D341Med (cell line): Measurements from ENCODE around the gene PODXL.
"Not testable (repeated sequence)": the region's sequence is repeated elsewhere in the genome, so short reads cannot be mapped to it uniquely, and the experiment has no call there.

ENCODE experiments used
- DNase-seq: peaks from one replicate; pipeline ENCODE4 v3.0.0; 2012; ENCODE audit warnings: low spot score

The PODXL gene

DNA sequence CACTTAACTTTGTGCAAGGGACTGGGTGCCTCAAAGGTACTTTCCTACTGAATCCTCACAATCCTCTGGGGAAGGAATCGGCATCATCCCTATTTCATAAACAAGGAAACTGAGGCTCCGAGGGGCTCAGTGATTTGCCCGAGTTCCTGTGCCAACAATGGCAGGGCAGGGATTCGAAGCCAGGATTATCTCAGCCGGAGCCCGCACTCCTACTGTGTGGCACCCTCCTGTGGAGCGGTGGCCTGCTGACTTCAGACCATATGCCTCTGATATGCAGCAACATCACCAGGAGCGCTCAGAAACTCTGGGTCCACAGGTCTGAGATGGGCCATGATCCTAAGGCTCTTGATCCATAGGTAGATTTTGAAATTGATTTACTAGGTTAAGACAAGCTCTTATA is 46.6 kb downstream of the PODXL start:
- DNase-seq: no peak

DNA sequence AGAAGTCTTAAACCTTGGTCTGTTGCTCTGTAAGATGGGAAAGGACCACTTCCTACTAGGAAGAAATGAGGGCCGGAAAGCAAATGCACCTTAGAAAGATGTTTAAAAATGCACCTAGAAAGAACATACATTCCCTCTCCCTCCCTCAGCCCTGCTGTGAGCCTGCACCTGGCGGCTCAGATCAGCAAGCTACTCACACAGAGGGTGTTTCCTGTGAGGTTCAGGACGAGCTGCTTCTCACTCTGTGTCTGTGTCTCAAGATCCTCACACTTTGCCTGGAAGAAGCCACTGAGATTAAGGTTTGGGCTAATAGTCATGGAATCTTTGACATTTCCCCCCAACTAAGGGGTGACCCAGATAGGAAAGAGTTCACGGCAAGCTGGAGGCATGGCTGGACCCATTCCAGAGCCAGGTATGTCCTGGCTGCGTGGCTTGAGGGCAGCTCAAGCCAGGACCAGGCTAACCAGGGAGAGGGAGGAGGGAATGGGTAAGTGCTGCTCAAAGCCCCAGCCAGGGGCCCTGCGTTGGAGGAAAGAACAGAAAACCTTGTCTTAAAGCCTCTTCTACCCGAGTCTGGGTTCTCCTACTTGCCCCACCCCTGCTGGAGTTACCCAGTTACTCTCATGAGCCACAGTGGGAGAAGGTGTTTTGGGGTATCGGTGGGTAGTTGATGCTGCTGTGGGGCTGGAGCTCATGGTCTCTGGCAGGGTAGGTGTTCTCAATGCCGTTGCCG is 47.5 kb downstream of the PODXL start:
- DNase-seq: no peak

DNA sequence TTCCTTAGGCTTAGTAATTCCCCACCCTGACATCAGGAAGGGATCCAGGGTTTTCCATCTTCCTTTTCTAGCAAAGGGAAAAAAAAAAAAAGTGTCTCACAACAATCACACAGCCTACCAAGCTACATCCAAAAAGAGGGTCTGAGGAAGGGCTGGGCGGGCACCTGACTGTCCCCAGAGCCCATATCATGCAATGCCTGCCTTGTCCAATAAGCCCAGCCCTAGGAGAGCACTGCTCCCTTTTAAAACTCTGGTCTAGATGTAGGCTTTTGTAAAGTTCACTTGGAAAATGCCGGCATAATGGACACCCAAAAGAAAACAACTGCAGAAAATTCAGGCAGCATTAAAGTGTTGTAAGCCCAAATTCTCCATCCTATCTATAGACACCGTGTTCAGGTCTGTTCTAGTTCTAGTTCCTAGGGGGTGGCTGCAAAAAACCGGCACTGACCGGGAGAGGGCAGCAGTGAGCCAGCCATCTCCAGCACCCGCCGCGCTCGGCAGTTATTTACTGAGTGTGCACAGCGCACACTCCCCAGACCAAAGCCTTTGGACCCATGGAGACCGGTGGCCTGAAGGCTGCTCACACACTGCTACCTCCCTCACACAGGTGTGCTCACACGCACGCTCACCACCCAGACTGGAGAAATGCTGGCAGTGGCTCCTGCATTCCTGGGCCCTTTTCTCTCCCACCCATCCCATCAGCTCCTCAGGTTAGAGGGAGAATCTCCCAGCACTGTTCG is 48.7 kb downstream of the PODXL start:
- peak; percentile 83 for DNase-seq

DNA sequence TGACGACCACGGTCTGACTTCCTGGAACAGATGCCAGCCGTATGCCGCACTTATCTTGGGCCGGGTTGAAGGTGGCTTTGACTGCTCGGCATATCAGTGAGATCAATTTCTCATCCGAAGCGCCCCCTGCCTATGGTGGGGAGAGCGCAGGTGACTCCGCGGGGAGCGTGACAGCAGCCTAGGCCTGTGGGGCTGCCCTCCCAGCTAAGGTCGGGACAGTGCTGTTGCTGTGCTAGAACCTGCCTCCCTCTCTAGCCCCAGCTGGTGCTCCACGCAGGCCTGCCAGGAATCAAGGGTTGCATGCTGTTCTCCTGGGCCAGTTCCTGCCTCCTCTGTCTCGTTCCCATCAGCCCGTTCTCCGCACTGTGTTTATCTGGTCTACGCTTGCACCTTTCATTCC is 49.8 kb downstream of the PODXL start:
- no peak for DNase-seq

DNA sequence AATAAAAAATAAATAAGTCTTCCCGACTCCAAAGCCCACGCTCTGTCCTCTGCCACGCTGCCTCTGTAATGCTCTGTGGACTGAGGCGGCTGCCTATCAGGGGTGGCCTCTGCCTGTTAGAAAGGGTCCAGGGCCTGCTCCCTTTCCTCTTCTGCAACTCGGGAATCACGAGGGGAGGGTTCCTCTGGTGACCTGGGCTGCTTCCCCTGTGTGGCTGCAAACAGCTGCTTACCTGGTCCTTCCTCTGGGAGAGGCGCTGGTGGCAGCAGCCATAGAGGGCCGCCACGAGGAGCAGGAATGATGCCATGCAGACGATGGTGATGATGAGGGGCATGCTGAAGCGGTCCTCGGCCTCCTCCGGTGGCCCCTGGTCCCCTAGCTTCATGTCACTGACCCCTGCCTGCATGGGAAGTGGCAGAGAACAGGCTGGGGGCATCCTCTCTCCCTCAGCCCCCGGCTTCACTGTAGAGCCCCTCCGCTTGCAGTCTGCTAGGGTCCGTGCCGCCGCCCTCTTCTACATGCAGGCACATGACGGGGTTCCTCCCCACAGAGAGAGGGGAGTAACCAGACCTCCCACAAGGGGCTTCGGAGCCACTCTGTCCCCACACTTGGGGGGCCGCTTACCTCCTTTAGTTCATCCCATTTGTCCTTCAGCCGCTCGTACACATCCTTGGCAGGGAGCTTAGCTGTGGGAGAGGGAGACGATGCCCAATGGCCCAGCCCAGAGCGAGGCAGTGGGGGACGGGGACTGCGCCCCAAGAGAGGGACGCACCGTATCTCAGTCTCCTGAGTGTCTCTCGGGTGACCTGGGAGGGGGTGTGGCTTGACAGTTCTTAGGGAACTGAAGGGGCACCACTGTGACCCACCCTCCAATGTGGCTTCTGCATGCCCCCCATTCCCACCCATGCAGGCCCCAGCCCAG is 50.5 kb downstream of the PODXL start:
- no peak for DNase-seq

DNA sequence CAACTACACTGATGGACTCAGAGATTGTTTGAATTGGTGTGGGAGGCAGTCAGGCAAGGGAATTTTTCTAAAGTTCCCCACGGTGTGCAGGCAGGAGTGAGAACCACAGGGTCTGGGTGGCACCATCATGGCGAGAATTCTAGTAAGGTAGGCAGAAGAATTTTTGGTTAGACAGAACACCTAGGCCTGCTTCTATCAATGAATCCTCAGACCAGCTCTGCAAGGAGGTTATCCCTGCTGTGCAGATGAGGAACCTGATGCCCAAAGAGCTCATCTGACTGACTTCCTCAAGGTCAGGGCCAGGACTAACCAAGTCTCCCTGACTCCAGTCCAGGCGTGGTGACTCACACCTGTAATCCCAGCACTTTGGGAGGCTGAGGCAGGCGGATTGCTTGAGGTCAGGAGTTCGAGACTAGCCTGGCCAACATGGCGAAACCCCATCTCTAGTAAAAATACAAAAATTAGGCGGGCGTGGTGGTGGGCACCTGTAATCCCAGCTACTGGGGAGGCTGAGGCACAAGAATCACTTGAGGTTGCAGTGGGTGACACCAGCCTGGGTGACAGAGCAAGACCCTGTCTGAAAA is 51.3 kb downstream of the PODXL start:
- DNase-seq: not testable (repeated sequence)

DNA sequence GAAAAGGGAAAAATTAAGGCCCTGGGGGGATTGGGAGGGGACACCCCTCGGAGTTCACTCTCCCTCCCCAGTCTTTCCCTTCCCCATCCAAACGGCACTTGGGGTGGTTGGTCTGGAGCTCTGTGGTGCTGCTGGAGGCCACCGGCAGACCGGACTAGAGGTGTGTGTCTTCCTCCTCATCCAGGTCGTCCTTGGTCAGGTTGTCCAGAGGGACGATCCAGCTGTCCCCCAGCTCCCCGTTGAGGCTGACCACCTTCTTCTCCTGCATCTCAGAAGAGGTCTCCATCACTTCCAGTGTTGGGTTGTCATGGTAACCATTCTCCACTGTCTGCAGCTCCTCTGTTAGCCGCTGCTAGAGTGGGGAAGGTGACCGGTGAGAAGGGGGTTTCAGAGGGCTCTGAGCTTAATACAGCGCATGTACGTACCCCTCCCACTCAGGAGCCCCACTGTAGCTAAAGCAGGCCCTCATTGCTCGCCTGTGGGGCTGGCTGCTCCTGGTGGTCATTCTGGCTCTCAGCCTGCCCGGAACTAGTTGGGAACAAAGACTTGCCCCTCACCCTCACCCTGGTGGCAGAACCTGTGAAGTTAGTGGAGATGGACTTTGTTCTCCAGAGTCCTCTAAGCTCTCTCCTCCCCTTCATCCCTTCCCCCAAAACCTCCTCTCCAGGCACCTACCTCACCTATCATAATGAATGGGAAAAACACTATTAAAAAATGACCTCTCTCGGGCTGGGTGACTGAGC is 52.1 kb downstream of the PODXL start:
- DNase-seq: no peak

DNA sequence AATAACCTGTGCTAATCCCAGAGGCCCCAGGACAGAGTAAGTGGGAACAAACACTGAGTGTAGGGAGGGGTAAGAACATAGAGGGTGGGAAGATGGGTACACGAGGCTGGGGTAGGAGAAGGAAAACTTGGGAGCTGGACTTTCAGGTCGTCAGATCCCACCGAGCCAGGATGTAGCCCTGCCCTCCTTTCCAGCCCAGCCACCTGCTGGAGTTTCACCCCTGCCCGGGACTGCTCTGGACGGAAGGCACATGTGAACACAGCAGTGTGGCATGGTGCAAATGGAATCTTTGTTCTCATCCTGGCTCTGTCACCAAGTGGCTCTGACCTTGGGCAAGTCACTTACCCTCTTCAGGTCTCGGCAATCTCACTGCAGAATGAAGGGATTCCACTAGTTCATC is 52.8 kb downstream of the PODXL start:
- no peak for DNase-seq

DNA sequence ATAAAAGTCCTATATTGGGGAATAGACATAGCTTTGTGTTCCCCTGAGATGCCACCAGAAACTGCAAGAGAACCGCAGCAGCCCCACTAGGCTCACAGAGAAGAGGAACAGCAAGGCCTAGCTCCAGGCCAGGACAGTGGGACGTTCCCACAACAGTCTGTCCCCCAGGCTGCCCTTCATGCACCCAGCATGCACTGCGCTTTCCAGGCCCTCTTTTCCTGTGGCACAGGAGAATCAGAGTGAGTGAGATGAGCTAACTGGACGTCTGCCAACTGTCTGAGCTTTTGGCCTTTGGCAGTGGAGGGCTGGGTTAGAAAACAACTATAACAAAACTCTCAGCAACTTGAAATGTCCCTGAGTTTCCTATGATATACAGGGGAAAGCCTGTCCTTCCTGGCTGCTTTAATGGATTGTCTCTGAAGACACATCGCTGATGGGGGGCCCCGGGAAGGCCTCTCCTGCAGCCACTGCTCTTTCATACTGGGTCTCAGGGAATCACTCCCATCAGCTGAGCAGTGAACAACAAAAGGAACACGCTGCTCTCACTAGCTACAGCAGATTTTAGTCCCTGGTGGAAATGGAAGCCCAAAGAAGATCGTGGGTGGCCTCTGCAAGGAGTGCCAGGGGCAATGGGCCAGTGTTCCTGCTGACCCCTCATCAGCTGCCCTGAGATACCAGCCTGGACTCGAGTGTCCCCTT is 53.5 kb downstream of the PODXL start:
- peak; percentile 43 for DNase-seq

DNA sequence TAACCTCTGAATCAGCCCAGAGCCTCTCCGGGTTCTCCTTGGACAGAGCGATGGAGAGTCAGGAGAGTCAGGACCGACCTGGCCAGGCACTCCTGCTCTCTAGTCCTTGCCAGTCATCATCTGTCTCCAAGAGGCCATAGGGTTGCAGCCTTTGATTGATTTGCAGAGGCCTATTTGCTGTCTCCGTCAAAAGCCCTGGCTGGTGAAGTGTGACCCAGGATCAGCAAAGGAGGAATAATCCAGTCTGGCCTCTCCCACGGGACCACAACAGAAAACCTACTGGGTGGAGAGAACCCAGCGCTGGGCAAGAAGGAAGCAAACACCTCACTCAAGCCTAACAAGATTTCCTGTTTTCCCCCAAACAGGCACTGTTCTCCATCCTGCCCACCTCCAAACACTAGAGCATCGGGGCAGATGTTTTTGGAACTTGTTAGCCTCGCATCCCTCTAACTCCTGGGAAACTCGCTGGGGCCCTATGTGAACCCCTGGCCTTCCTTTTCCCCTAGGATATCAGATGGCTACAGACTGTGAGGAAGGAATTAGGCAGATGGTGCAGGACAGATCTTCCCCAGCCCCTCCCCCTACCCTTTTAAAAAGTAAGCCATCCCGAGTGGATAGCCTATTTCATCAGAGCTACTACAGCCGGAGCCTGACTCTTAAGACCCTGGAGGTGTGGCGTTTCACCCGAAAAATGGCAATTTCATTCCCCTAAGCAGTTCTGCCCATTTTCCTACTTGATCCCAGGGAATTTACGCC is 54.3 kb downstream of the PODXL start:
- peak; percentile 69 for DNase-seq

DNA sequence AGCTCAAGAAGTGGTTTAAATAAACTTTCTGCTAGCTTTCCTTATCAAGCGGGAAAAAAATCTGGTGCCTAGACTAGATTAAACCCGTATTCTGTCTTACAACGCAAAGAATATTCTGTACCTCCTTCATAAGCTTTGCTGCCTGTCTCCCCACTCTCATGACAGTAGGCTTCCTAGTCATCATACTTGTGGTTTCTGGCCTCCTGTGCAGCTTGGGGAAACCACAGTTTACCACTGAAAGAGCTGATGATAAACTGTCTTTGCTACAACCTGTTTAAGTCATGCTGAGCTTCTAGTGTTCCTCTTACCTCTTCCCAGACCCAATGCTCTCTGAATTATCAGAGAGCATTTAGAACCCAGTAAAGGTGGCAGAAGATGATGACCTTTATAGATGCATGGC is 55.0 kb downstream of the PODXL start:
- DNase-seq: no peak

DNA sequence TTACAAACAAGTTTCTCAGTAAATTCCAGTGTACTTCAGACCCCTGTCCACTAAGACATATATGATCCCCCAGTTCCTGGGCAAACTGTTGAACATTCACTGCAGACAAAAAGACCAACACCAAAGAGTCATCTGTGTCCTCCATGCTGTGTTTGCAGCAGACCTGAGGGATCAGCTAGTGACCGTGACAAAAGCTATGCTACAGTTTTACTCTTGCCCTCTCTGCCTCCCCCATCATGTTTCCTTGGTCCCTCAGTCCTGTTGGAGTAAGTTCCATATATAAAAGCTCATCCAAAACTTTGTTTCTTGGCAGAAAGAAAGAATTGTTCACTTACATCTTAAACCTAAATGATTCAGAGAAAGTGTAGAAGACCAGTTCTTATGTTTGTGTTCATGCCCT is 56.1 kb downstream of the PODXL start:
- DNase-seq: no peak

DNA sequence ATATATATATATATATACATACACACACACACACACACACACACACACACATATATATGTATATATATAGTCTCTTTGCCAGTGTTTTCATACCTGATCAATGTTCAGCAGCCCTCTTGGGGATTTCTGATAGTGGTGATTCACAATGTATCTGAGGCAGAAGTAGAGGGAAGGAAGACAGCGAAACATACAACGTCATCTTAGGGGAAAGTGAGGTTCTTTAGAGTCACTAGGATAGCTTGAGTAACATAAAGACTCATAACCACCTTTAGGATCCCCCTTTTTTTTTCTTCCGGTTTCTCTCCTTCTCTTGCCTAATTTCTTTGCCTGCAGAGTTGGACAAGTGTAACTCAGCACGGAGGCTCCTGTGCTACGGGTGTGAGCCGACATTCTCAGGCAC is 56.6 kb downstream of the PODXL start:
- no peak for DNase-seq

DNA sequence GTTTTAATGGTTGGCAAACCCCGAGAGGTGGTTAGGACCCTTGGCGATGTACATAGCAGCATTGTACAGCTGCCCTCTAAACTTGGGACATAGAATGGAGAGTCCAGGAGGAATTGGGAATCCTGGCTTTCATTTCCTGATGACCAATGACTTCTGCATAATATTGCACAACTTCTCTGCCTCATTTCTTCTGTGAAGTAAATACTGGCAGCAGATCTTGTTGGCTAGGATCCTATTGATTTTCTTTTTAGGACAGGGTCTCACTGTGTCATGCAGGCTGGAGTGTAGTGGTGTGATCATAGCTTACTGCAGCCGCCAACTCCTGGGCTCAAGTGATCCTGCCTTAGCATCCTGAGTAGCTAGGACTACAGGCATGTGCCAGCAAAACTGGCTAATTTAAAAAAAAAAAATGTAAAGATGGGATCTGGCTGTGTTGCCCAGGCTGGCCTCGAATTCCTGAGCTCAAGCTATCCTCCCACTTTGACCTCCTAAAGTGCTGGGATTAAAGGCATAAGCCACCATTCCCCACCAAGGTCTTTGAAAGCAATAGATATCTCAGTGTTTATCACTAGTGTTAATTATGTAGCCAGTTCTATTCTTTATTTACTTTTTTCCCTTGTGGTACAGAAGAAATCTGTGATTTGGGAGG is 58.1 kb downstream of the PODXL start:
- DNase-seq: no peak

DNA sequence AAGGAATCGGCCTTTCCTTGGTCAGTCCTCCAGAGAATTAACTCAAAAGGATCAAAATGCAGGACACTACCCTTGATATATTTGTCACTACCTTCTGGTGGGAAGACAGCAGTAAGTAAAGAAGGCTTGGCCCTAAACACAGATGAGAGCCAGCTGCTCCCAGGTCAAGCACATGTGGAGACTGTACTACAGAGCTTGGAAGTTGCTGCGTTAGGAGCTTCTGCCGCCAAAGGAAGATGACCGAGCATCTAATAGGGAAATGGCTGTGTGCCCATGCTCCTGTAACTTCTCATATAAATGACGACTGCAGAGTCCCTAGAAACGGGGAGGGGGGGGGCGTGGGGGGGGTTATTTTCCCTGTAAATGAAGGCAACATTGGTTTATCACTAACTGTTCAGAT is 59.0 kb downstream of the PODXL start:
- no peak for DNase-seq

DNA sequence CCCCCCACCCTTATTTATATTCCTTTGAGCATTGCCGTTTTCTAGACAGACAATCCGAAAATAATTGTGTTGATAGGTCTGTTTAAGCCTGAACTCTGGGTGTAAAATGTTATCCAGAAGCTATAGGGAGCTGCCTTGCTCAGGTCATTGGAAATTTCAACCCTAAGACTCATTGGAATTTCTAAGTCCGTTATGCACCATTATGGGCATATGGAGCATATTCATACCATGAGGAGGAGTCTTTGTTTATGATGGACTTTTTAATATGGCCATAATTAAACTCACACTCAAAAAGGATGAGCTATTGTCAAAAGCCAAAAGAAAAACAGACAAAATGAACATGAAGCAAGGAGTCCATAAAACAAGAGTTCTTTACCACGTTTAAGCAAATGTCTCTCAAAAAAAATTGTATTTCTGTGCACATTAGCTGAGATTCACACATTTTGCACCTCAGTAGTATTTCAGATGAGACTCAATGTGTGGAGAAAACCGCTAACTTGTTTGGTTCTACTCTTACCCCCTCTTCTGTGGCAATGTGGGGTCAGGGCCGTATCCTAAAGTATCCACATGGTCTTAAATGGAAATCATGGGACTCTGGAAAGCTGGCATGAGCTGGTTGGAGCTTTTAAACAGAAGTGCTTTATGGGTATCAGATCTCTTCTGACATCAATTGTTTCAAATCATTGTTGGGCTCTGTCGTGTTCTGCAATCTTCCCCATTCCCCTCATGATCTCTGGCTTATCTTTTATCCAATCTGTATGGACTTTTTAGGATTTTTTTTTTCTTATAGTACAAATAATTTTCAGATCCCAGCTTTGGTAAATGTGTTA is 60.5 kb downstream of the PODXL start:
- no peak for DNase-seq

DNA sequence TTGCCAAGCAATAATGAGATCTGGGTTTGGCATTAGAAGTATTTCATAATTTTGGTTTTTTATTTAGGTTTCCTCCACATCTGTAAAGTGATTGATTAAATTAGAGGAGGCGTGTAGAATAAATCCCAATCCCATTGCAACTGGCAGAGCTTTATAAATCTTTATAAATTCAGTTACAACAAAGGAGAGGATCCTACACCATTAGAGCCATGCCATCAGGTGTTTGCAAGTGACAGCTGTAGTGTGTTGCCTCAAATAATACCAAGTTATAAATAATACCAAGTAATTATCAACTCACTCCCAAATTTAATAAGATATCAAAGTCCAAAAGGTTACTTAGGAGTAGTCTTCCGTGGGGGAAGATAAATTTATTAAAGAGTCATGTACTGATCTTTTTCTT is 62.2 kb downstream of the PODXL start:
- no peak for DNase-seq

DNA sequence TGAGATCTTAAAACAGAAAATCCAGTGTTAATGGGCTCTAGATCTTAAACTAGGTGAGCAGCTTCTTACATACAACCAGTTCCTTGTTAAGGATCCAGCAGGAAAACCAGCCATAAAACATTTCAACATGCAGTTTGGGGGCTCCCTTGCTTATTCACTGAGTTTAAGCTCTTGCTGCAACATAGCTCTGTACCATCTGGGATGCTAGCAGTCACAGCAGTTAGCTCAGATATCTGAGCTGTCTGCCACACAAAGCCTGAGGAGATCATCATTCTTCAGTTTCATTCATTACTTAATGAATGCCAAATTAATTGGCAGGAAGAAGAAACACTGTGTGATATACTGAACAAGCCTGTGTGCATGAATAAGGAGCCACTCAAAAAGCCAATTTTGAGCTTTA is 62.8 kb downstream of the PODXL start:
- peak; percentile 53 for DNase-seq

DNA sequence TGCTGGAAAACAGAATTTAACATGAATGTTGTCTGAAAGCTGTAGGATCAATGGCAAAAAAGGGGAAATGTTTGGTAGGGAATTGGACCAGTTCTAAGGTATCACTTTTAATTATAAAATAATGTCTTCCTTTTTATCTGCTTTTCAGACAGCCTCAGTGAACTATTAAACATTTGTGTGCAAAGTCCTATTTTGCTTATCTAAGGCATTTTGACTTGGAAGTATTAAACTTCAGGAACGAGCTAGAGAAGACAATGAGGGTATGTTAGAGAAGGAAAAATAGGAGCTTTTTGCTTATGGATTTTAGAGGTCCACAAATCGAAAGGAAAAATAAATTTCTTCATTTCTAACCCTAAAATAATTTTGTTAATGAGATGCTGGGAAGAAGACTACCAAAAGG is 63.3 kb downstream of the PODXL start:
- no peak for DNase-seq
